Fibroblast of the aortic adventitia (primary cell): Measurements from ENCODE around the gene DDO. TPM values are rescaled to one million over a fixed set of nuclear protein-coding genes. Genes with fewer than 3 reads are reported as not detected.

Experiments used
- DNase-seq: peaks from one replicate; pipeline ENCODE4 v3.0.0-alpha.2; 2010; ENCODE audit warnings: low read depth
- H3K4me3 ChIP-seq: 2 replicates; pipeline ENCODE4 v1.5.1; 2011; ENCODE audit warnings: low read depth, mild to moderate bottlenecking, control low read depth, low read length, moderate library complexity
- CTCF ChIP-seq: IDR thresholded peaks from 2 replicates; pipeline ENCODE4 v1.5.1; 2011; ENCODE audit warnings: mild to moderate bottlenecking, low read length, control low read depth, inconsistent platforms; ENCODE audit not compliant: insufficient read depth
- total RNA-seq: library from RNA; depleted of rRNA; stranded (reverse); fragments of >200 nt; gene quantifications from 2 replicates; pipeline ENCODE4 v1.2.3, GENCODE V29; 2012; ENCODE audit warnings: low replicate concordance

Gene DDO
- total RNA-seq, 1 donor: 1.3 TPM

- no peak overlapping the region for H3K4me3 ChIP-seq
- no peak for DNase-seq
- no peak for TF ChIP-seq CTCF
Observed at GRCh38 chr6:110434961-110435602, 19.7 kb upstream of the DDO start.

- no peak for DNase-seq
- no peak for TF ChIP-seq CTCF
- no peak overlapping the region for H3K4me3 ChIP-seq
Observed at GRCh38 chr6:110432285-110432900, 17.0 kb upstream of the DDO start.

- no peak for DNase-seq
- H3K4me3 ChIP-seq: no peak overlapping the region
- TF ChIP-seq CTCF: no peak
Observed at GRCh38 chr6:110430741-110431140, 15.4 kb upstream of the DDO start.

GRCh38 chr6:110430236-110430635 lies 14.9 kb upstream of the DDO start:
- TF ChIP-seq CTCF: no peak
- H3K4me3 ChIP-seq: no peak overlapping the region
- no peak for DNase-seq

GRCh38 chr6:110428153-110428552 lies 12.8 kb upstream of the DDO start:
- H3K4me3 ChIP-seq: no peak overlapping the region
- TF ChIP-seq CTCF: no peak
- no peak for DNase-seq

- H3K4me3 ChIP-seq: no peak overlapping the region
- no peak for TF ChIP-seq CTCF
- no peak for DNase-seq
Observed at GRCh38 chr6:110425816-110426215, 10.4 kb upstream of the DDO start.

GRCh38 chr6:110422444-110422822 lies 7.1 kb upstream of the DDO start:
- DNase-seq: no peak
- no peak for TF ChIP-seq CTCF
- H3K4me3 ChIP-seq: no peak overlapping the region
